H4 (cell line): Measurements from ENCODE around the gene HSD17B3. TPM values are rescaled to one million over a fixed set of nuclear protein-coding genes. Genes with fewer than 3 reads are reported as not detected.
"Not testable (repeated sequence)": the region's sequence is repeated elsewhere in the genome, so short reads cannot be mapped to it uniquely, and the experiment has no call there.

Experiments used
- DNase-seq: peaks from one replicate; pipeline ENCODE4 v3.0.0-alpha.2; 2015; ENCODE audit warnings: low spot score
- total RNA-seq: library from RNA; depleted of rRNA; stranded (reverse); fragments of >200 nt; shearing (Covaris generic); gene quantifications from 2 replicates; pipeline ENCODE4 v1.2.3, GENCODE V29; 2014; rRNA removed

The HSD17B3 gene
- total RNA-seq = not detected in 2 replicates

- DNase-seq = no peak
Observed at GRCh38 chr9:96302021-96302420, at the start of gene HSD17B3. Gene HSD17B3 (minus strand): TSS chr9:96302176. CDS start chr9:96302104, 72 bp downstream.

GRCh38 chr9:96350866-96351265 lies 48.9 kb upstream of the HSD17B3 start:
- no peak for DNase-seq

GRCh38 chr9:96348261-96348660 lies 46.3 kb upstream of the HSD17B3 start:
- DNase-seq = no peak

DNA sequence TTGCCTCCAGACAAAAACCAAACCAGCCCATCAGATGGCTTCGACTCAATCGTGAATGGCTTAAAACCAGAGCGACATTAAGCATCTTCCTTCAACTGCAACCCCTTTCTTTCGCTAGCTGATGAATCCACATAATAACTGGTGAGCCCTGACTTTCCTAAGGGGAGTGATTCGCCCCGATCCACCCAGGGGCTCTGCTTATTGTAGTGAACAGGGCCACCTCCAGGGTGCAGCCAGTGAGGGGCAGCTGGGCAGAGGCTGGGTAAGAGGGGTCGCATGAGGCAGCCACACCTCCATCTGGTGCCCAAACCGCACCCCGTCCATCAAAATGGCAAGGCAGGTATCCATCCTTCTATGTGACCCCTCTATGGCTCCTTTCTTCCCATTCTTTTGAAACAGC lies 43.6 kb upstream of the HSD17B3 start:
- no peak for DNase-seq

DNA sequence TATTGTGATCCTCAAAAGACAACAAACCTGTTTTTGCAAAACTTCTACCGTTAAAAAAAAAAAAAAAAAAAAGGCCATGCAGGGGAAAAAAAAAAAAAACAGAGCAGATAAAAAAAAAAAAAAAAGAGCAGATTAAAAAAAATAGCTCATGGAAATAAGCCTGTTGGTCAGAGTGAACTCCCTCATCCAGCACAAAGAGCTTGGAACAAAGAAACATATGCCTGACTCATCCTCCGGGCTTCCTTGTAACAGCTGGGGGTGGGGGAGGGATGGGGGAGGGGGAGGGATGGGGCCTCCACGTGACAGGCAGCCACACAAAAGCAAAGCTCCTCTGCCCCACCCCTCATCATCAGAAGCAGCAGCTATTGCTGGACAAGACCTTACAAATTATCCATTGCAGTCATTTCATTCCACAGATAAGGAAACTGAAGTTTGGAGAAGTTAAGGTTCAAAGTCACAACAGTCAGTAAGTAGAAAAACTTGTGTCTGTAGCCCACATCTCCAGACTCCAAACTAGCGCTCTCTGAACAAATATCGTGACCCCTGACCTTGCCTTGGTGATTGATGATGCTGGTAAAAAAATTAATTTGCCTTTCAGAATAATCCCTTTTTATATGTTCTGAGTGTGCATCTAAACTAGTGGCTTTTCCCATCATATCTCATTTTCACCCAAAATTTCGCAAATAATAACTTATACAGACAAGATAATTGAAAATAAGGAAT lies 42.6 kb upstream of the HSD17B3 start:
- peak; percentile 90 for DNase-seq

- DNase-seq = no peak
Observed at GRCh38 chr9:96343515-96344360, 41.8 kb upstream of the HSD17B3 start.

DNA sequence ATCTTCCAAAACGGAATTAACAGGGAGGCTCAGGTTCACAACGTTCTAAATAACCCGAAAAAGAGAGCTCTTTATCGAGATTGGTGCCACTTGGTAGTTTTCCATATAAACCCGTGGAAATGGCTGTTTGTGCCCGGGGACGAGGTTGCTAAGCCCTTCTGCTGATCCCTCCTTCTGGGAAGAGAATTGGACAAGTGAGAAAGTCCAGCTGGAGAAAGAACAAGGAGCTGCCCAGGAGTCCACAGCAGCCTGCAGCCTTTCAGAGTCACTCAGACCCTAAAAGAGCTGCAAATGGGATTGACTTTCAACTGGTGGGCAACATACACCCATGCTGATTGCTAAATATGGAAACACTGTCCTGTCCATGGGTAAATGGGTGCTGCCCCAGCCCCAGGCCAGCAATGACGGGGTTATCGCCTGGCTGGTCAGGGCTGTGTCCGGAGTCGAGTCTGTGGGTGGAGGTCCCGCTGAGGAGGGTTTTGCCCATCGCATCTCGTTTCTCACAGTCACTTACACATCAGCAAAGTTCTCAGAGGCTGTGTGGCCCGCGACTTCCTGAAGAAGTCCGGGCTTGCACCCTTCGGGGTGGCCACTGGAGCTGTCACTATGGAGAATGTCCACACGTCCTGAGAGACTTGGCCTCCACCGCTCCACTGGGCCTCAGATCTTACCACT lies 40.7 kb upstream of the HSD17B3 start:
- no peak for DNase-seq

DNA sequence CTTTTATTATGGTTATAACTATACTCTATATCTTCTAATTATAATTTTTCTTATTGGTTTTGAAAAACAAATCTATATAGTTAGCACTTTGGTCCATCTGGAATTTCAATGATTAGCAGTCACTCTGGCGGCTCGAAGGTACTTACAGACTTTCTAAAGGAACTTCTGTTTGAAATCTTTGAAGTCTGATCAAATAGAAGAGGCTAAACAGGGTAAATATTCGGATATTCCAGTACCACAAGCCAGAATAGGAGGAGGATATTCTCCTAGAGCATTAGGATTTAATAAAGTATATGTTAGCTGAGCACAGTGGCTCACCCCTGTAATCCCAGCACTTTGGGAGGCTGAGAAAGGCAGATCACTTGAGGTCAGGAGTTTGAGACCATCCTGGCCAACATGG lies 38.7 kb upstream of the HSD17B3 start:
- no peak for DNase-seq

GRCh38 chr9:96338299-96338698 lies 36.3 kb upstream of the HSD17B3 start:
- DNase-seq = no peak

- DNase-seq = no peak
Observed at GRCh38 chr9:96333958-96334357, 32.0 kb upstream of the HSD17B3 start.

- no peak for DNase-seq
Observed at GRCh38 chr9:96331236-96331947, 29.4 kb upstream of the HSD17B3 start.

DNA sequence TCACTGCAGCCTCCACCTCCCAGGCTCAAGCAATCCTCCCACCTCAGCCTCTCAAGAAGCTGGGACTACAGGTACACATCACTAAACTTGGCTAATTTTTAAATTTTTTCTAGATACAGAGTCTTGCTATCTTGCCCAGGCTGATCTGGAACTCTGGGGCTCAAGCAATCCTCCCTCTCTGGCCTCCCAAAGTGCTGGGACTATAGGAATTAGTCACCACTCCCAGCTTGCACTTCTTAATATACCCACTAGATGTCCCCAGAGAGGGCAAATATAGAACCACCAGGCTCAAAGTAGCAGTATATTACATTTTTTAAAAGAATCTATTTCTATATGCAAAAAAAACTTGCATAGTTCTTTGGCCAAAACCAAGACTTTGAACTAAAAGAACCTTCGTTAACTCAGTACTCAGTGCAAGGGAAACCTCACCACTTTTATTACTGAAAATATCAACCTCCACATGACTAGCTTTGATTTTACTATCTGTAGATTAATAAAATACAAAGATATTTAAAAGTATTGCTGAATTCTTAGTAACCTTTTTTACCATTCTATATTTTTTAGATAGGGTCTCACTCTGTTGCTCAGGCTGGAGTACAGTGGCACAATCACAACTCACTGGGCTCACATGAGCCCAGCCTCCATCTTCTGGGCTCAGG lies 25.8 kb upstream of the HSD17B3 start:
- DNase-seq = peak; percentile 28

- no peak for DNase-seq
Observed at GRCh38 chr9:96323169-96323568, 21.2 kb upstream of the HSD17B3 start.

- not testable (repeated sequence) for DNase-seq
Observed at GRCh38 chr9:96322736-96323135, 20.8 kb upstream of the HSD17B3 start.

DNA sequence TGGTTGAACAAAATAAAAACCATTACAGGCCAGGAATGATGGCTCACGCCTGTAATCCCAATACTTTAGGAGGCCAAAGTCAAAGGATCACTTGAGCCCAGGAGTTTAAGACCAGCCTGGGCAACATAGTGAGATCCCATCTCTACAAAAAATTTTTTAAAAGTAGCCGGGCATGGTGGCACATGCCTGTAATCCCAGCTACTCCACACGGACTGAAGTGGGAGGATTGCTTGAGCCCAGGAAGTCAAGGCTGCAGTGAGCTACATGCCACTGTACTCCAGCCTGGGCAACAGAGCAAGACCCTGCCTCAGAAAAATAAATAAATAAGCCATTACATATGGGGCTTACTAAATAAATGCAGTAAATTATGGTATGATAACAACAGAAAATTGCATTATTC lies 20.2 kb upstream of the HSD17B3 start:
- not testable (repeated sequence) for DNase-seq

GRCh38 chr9:96321515-96321914 lies 19.5 kb upstream of the HSD17B3 start:
- no peak for DNase-seq

- DNase-seq = no peak
Observed at GRCh38 chr9:96320749-96321280, 18.8 kb upstream of the HSD17B3 start.

GRCh38 chr9:96318921-96319565 lies 17.1 kb upstream of the HSD17B3 start:
- no peak for DNase-seq

DNA sequence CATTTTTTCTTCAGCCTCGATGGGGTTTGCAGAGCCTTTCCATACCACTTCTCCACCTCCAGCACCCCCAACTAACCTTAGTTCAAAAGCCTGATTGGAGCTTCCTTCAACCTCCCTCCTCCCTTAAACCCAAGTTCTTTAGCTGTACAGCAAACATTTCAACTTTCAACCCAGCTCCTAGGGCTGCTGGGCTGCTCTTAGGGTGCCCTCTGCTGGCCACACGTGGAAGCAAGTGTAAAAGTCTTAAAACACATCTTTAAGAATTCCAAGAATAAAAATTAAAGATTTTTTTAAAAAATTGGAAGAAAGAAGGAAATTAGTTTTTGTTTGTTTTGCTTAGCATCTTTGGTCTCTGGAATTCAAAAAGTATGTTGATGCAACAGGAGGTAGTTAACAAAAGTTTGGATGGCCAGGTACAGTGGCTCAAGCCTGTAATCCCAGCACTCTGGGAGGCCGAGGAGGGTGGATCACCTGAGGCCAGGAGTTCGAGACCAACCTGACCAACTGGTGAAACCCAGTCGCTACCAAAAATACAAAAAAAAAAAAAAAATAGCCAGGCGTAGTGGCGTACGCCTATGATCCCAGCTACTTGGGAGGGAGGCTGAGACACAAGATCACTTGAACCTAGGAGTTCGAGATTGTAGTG lies 15.5 kb upstream of the HSD17B3 start:
- DNase-seq = peak; percentile 50

- DNase-seq = no peak
Observed at GRCh38 chr9:96309850-96310249, 7.9 kb upstream of the HSD17B3 start.
